D341Med (cell line): ENCODE data around the gene ANXA2R.
A peak's percentile ranks its signal among the peaks of the same experiment; 100 is the strongest.
"Not testable (repeated sequence)": the region's sequence is repeated elsewhere in the genome, so short reads cannot be mapped to it uniquely, and the experiment has no call there.

Source experiments
- DNase-seq: peaks from one replicate; pipeline ENCODE4 v3.0.0; 2012; ENCODE audit warnings: low spot score

ANXA2R gene

GRCh38 chr5:43060020-43060419, 19.9 kb upstream of the ANXA2R start:
- not testable (repeated sequence) for DNase-seq

GRCh38 chr5:43055098-43055497, 15.0 kb upstream of the ANXA2R start:
- not testable (repeated sequence) for DNase-seq

- no peak for DNase-seq
Observed at GRCh38 chr5:43051684-43052083, 11.6 kb upstream of the ANXA2R start.

DNA sequence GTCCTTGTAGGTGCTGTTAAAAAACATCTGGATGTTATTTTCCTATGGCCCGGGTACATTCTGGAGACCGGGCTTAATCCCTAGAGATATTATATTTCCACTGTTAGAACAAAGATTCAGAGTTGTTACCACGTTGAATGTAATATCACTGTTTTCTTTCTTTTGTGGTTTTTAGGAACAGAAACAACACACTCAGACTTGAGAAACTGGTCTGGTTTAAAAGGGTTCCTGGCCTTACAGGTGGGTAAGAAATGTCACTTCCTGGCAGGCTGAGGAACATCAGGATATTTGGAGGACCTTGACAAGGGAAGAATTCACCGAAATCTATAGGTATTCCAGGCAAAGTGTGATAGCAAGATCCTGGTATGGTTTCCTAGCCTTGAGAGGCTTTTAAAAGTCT, 10.3 kb upstream of the ANXA2R start:
- DNase-seq, result no peak

GRCh38 chr5:43049236-43049635, 9.1 kb upstream of the ANXA2R start:
- DNase-seq, result no peak

GRCh38 chr5:43046474-43046873, 6.4 kb upstream of the ANXA2R start:
- no peak for DNase-seq

DNA sequence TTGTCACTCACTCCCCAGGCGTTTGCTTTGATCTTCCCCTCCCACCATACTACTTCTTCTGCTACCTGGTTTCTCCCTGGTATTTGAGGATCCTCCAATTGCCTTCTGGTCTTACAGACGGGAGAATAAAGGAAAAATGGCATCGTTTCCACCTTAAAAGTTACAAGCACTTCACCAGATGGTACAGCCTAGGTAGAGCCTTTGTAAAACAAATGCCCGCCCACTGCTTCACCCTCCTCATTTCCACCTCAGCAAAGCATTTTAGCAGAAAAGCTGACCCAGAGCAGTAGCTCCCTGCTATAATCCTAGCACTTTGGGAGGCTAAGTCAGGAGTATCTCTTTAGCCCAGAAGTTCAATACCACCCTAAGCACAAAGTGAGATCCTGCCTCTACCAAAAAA, 5.1 kb upstream of the ANXA2R start:
- no peak for DNase-seq

GRCh38 chr5:43044181-43044914, 4.2 kb upstream of the ANXA2R start:
- DNase-seq, result no peak

DNA sequence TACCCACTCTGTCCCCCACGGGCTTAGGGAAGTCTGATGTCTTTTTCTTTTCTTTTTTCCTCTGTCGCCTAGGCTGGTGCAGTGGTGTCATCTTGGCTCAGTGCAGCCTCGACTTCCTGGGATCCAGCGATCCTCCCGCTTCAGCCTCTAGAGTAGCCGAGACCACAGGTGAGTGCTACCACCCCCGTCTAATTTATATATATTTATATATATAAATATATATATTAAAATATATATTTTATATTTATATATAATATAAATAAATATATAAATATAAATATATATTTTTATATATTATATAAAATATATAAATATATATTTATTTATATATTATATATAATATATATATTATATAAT, 3.3 kb upstream of the ANXA2R start:
- no peak for DNase-seq

DNA sequence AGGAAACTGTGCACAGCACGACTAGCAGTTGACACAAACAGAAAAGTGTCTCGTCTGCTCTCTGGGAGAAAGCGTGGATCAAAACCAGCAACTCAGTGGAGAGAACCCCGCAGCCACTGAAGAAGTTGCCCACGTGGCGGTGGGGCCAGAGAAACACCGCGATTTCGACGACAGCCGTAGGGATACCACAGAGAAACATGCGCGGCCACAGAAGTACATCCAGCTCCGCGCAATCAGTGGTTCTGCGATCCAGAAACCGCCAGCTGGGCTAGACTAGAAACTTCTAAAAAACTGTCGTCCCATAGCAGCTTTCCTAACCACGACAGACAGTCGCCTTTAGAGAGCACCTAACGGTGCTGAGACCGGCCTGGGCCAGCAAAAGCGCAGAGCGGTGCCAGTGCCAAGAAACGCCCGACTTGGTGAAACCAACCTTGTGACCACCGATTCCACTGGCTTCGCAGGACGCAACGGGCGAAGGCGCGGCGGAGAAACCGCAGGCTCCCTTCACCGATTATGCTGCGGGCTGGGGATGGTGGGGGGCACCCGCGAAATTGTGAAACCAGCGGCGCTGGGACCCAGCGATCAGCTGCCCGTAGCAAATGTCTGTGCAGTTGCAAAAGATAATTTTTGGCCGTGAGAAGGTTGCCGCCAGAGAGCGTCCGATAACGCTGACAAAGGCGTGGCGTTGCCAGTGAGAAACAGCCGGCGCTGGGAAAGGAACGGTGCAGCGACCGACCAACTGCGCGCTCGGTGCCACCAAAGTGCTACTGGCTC, 2.7 kb upstream of the ANXA2R start:
- DNase-seq, result peak; percentile 49

DNA sequence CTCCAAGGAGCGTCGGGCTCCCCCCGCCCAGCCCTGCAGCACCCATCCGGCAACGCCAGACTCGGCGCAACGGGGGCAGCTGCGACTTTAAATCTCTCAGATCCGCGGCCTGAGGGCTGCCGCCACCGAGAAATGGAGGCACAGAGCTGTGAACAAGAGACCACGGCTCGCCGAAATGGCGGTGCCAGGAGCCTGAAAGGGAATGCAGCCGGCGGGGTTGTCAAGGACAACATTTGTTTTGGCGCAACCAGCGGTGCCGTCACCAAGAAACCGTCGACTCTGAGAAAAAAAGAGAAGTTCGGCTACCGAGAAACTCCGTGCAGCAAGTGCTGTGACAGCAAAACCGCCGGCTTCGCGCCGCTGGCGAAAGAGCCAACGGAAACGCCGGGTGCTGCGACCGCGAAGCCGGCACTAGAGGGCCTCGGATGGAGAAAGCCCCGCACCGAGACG, 2.1 kb upstream of the ANXA2R start:
- DNase-seq, result peak; percentile 62

- DNase-seq, result no peak
Observed at GRCh38 chr5:43041669-43042175, 1.6 kb upstream of the ANXA2R start.

- DNase-seq, result no peak
Observed at GRCh38 chr5:43041110-43041668, 1.1 kb upstream of the ANXA2R start.

- peak; percentile 63 for DNase-seq
Observed at GRCh38 chr5:43039471-43040286, 440 bp downstream of the ANXA2R start.

- DNase-seq, result no peak
Observed at GRCh38 chr5:43039152-43039470, 1.0 kb downstream of the ANXA2R start.

DNA sequence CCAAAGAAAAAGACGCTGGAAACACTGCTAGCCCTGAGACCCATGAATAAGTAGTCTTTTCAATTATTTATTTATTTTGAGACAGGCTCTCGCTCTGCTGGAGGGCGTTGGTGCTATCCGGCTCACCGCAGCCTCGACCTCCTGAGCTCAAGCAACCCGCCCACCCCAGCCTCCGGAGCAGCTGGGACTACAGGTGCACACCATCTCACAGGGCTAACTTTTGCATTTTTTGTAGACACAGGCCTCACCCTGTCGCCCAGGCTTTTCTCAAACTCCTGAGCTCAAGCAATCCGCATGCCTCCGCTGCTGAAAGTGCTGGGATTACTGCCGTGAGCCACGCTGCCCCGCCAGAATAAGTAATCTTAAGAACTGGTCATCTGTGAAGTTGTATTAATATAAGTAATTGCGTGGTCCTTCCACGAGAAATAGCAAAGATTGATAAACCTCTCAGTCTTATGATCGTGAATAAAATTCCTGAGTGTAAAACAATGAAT, 1.6 kb downstream of the ANXA2R start:
- no peak for DNase-seq

DNA sequence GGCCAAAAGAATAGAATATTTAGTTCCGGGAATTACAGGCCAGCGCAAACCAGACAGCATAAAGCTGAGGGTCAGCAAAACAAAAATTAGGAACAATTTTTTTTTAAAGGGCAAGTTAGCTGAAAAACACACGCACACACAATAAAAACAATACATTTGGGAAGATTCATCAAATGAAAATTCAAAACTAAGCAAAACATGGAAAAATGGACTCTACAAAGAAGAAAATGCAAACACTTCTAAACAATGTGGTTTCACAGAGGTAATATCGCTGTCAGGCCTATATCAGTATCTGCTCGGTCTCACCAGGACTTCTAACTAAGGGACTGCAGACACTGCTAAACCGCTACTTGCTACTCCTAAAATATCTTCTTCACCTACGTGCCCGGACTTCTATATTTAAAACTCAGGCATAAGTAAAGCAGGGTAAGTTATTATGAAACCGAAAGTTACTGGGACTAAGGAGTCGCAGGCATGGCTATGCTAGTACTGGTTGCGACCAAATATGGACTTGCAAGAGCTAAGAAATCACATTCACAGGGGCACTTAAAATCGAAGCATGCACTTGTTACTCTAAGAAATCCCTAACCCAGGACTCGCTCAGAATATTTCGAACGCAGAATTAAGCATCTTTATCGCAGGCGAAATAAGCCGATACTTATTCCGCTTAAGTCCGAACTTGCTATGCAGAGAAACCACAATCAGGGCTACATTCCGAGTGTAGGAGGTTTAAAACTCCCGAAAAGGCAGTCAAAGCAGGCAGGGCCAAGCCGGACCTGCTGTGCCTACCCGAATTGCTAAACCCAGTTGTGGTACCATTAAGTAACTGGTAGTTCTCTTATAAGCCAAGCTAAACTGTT, 2.3 kb downstream of the ANXA2R start:
- DNase-seq, result no peak

DNA sequence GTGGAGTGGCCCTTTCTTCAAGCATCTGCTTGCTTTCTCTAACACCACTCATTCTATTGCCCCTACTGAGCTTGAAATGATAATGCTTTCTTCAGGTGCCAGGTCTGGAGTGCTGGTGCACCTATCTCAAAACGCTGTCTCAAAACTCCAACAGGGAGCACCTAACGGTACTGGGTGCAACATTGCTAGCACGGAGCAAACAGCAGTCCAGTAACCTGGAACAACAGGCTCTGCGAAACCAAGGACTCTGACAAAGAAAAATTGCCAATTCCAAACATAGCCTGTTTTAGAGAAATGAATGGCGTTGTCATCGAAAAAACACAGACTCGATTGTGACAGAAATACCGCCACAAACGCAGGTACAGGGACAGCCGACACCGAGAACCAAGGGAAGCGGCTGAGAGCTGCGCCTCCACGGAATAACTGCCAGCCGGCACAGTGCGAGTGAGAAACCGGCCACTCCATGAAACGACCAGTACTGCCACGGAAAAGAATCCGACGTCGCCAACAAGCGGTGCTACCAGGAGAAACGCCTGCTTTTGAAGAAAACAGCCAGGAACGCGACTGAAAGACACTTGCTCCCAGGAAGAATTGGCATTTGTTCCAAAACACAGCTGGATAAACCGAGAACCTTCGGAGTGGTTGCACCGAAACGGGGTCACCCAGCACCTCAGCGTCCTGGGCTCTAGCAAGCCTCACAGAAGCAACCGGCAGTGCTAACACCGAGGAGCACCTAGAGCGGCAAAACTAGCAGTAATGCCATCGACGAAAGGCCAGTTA, 3.1 kb downstream of the ANXA2R start:
- no peak for DNase-seq

DNA sequence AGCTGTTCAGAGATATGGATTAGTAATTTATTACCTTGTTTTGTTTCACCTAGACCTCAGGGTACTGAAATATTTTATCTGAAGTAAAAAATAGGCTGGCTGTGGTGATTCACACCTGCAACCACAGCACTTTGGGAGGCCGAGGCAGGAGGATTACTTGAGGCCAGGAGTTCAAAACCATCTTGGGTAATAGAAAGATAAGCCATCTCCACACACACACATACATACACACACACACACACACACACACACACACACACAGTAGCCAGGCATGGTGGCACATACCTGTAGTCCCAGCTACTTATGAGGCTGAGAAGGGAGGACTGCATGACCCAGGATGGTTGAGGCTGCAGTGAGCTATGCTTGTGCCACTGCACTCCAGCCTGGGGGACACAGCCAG, 3.7 kb downstream of the ANXA2R start:
- DNase-seq, result no peak

GRCh38 chr5:43034591-43034968, 5.5 kb downstream of the ANXA2R start:
- DNase-seq, result no peak
